ENCODE data around the gene BAK1.

DNA sequence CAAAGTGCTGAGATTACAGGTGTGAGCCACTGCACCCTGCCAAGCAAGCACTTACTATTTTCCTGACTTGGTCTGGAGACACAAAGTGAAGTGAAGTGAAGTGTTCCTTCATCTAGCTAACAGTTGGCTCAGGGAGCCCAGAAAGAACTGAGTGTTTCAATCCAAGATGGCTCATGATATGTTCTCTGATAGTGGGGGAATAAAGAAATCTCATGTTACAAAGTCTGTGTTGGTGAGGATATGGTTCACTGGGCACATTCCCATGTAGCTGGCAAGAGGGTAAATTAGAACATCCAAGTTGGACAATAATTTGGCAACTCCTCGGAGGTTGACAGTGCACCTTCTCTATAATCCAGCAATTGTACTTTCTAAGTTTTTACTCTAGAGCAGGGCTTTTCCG is 36.0 kb upstream of the BAK1 start:
- TF ChIP-seq, protein P1, sequence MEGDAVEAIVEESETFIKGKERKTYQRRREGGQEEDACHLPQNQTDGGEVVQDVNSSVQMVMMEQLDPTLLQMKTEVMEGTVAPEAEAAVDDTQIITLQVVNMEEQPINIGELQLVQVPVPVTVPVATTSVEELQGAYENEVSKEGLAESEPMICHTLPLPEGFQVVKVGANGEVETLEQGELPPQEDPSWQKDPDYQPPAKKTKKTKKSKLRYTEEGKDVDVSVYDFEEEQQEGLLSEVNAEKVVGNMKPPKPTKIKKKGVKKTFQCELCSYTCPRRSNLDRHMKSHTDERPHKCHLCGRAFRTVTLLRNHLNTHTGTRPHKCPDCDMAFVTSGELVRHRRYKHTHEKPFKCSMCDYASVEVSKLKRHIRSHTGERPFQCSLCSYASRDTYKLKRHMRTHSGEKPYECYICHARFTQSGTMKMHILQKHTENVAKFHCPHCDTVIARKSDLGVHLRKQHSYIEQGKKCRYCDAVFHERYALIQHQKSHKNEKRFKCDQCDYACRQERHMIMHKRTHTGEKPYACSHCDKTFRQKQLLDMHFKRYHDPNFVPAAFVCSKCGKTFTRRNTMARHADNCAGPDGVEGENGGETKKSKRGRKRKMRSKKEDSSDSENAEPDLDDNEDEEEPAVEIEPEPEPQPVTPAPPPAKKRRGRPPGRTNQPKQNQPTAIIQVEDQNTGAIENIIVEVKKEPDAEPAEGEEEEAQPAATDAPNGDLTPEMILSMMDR (IDR thresholded peaks at IDR 0.05): no peak
- no peak for TF ChIP-seq POLR2A (IDR thresholded peaks at IDR 0.05)
